H7 (cell line): ENCODE measurements around the gene RTN1. TPM values are rescaled to one million over a fixed set of nuclear protein-coding genes. Genes with fewer than 3 reads are reported as not detected.
A peak's percentile ranks its signal among the peaks of the same experiment; 100 is the strongest.

Source experiments
- DNase-seq: peaks from one replicate; pipeline ENCODE4 v3.0.0; 2012
- H3K27me3 ChIP-seq: 2 replicates; pipeline ENCODE4 v1.6.0; 2011; ENCODE audit warnings: mild to moderate bottlenecking, low read length; ENCODE audit not compliant: control insufficient read depth, insufficient read depth
- H3K36me3 ChIP-seq: replicated peaks from 2 replicates; pipeline ENCODE4 v1.5.1; 2011; ENCODE audit warnings: low read length; ENCODE audit not compliant: control insufficient read depth, insufficient read depth
- H3K4me3 ChIP-seq: 2 replicates; pipeline ENCODE4 v1.5.1; 2011; ENCODE audit warnings: low read depth, mild to moderate bottlenecking, control low read depth, low read length, moderate library complexity; ENCODE audit not compliant: insufficient read depth
- total RNA-seq: library from RNA; depleted of rRNA; stranded (reverse); fragments of >200 nt; shearing (Covaris generic); gene quantifications from 2 replicates; pipeline ENCODE4 v1.2.3, GENCODE V29; 2014; rRNA removed

The RTN1 gene, protein sequence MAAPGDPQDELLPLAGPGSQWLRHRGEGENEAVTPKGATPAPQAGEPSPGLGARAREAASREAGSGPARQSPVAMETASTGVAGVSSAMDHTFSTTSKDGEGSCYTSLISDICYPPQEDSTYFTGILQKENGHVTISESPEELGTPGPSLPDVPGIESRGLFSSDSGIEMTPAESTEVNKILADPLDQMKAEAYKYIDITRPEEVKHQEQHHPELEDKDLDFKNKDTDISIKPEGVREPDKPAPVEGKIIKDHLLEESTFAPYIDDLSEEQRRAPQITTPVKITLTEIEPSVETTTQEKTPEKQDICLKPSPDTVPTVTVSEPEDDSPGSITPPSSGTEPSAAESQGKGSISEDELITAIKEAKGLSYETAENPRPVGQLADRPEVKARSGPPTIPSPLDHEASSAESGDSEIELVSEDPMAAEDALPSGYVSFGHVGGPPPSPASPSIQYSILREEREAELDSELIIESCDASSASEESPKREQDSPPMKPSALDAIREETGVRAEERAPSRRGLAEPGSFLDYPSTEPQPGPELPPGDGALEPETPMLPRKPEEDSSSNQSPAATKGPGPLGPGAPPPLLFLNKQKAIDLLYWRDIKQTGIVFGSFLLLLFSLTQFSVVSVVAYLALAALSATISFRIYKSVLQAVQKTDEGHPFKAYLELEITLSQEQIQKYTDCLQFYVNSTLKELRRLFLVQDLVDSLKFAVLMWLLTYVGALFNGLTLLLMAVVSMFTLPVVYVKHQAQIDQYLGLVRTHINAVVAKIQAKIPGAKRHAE
- total RNA-seq = 0.42 and 3.7 TPM in 2 replicates

DNA sequence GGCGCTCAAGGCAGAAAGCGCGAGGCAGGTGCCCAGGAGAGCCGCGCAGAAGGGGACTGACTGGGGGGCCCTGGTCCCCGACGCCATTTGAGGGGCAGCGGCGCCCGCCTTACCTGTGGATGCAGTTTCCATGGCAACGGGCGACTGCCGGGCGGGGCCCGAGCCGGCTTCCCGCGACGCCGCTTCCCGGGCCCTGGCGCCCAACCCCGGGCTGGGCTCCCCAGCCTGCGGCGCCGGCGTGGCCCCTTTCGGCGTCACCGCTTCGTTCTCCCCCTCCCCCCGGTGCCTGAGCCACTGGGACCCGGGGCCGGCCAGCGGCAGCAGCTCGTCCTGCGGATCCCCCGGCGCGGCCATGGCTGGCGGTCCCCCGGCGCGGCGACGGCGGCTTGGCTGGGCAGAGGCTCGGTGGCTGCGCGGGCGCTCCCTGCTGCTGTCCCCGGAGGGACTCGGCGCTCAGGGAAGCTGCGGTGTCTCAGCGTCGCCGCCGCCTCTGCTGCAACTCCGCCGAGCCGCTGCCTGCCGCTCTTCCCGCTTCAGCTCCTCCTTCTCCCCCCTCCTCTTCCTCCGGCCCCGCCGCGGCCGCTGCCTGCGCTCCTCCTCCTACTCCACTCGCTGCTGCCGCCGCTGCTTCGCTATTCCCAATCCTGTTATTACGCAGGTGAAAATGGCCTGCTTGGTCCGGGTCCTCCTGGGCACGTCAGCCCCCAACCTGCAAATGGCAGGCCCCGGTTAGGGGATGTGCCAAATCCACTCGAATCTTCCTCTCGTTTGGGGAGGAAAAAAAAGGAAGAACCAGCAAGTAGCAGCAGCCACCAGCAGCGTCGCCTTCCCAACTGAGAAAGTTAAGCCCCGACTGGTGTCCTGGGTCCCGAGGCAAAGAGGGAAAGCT, at the start of gene RTN1:
RTN1 (minus strand) TSS at position 500 of the 889 bp plus-strand sequence; CDS start at position 354, 146 bp downstream.
- peak; percentile 86 for DNase-seq
- Histone ChIP-seq H3K36me3 (no peaks in the 10 kb centered on the region), H3K27me3 (peaks cover 52% of the 10 kb centered on the region), H3K4me3 (peak within 1 kb of the TSS; percentile 48)

GRCh38 chr14:59920378-59920683, 49.8 kb upstream of the RTN1 start:
- DNase-seq = no peak
- no peaks in the 10 kb centered on the region; the same call in 1 of the 2 replicates for H3K36me3 ChIP-seq
- peak overlapping the region; percentile 44 for H3K4me3 ChIP-seq
- no peaks in the 10 kb centered on the region for H3K27me3 ChIP-seq

GRCh38 chr14:59919570-59920377, 49.2 kb upstream of the RTN1 start, which contains the start of gene LRRC9:
Gene LRRC9, plus strand, starts transcription at chr14:59920144.
- H3K36me3 ChIP-seq = no peaks in the 10 kb centered on the region; the same call in 1 of the 2 replicates
- DNase-seq = peak; percentile 88
- H3K4me3 ChIP-seq = peak within 1 kb of the TSS; percentile 68
- no peaks in the 10 kb centered on the region for H3K27me3 ChIP-seq

- Histone ChIP-seq H3K4me3 (peak overlapping the region; percentile 68), H3K27me3 (no peaks in the 10 kb centered on the region), H3K36me3 (no peaks in the 10 kb centered on the region; the same call in 1 of the 2 replicates)
- peak; percentile 19 for DNase-seq
Observed at GRCh38 chr14:59918824-59919569, 48.4 kb upstream of the RTN1 start.

DNA sequence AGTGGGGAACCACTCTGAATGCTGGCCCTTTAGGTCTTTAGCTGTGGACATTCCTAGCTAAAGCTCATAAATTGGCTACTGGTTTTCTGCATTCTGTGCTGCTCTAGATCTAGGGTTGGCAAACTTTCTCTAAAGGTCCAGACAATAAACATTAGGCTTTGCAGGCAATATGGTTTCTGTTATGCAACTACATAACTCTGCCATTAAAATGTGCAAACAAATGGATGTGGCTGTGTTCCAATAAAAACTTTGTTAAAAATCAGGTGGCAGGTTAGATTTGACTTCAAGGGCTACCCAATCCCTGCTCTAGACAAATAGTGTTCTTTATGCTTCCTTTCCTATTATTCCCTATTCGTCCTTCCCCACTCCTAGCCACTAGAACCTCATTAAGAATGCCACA, 42.6 kb upstream of the RTN1 start:
- Histone ChIP-seq H3K4me3 (no peak overlapping the region), H3K27me3 (no peaks in the 10 kb centered on the region), H3K36me3 (no peaks in the 10 kb centered on the region; the same call in 1 of the 2 replicates)
- no peak for DNase-seq

- no peaks in the 10 kb centered on the region for H3K27me3 ChIP-seq
- H3K36me3 ChIP-seq = no peaks in the 10 kb centered on the region; the same call in 1 of the 2 replicates
- no peak overlapping the region for H3K4me3 ChIP-seq
- DNase-seq = no peak
Observed at GRCh38 chr14:59912443-59912842, 41.9 kb upstream of the RTN1 start.

- DNase-seq = no peak
- no peaks in the 10 kb centered on the region for H3K27me3 ChIP-seq
- H3K4me3 ChIP-seq = no peak overlapping the region
- no peaks in the 10 kb centered on the region for H3K36me3 ChIP-seq
Observed at GRCh38 chr14:59905188-59905587, 34.6 kb upstream of the RTN1 start.

DNA sequence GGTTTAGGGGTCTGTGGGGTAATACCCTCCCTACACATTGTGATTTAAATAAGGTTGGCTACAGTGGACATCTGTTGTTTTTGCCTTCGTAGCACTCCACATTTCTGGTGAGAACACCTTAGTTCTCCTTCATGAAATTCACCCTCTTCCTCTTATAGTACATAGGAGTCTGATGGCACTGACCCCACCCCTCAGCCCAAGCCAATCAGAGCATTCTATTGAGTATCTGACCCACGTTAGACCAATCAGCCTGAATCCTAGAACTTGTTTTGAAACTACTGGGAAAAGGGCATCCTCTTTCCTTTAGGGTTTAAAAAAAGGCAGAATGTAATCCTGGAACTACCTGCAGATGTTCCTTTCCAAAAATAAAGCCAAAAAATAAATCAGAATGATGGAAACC, 33.6 kb upstream of the RTN1 start:
- no peak overlapping the region for H3K4me3 ChIP-seq
- no peaks in the 10 kb centered on the region for H3K36me3 ChIP-seq
- no peaks in the 10 kb centered on the region for H3K27me3 ChIP-seq
- DNase-seq = no peak

- DNase-seq = no peak
- H3K27me3 ChIP-seq = no peaks in the 10 kb centered on the region
- H3K36me3 ChIP-seq = no peaks in the 10 kb centered on the region
- no peak overlapping the region for H3K4me3 ChIP-seq
Observed at GRCh38 chr14:59900556-59900955, 30.0 kb upstream of the RTN1 start.

- Histone ChIP-seq H3K27me3 (no peaks in the 10 kb centered on the region), H3K4me3 (no peak overlapping the region), H3K36me3 (no peaks in the 10 kb centered on the region)
- no peak for DNase-seq
Observed at GRCh38 chr14:59897757-59898383, 27.3 kb upstream of the RTN1 start.

- H3K27me3 ChIP-seq = no peaks in the 10 kb centered on the region
- no peak for DNase-seq
- H3K4me3 ChIP-seq = no peak overlapping the region
Observed at GRCh38 chr14:59895721-59896120, 25.1 kb upstream of the RTN1 start.

GRCh38 chr14:59890676-59891075, 20.1 kb upstream of the RTN1 start:
- no peaks in the 10 kb centered on the region for H3K27me3 ChIP-seq
- no peak overlapping the region for H3K4me3 ChIP-seq
- DNase-seq = no peak
- H3K36me3 ChIP-seq = no peaks in the 10 kb centered on the region

More at GRCh38 chr14:59895721-59896120, 25.1 kb upstream of the RTN1 start:
- H3K36me3 ChIP-seq = no peaks in the 10 kb centered on the region

DNA sequence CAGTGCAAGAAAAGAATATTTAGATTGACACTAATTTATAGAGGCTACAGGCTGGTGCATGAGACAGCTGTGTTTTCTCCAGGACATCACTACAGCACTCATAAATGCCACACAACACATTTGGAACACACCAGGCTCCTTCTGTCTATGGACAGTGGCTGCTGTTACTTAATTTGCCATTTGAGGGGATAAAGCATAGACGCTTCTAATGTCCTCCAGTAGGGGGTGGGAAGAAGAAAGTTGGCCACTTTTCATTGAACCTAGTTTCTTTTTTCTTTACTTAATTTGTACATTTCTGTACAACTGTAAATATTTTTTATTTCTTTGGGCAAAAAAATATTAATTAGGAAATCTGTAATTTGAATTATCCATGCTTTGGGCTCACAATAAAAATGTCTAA, 12.4 kb upstream of the RTN1 start:
- no peak overlapping the region for H3K4me3 ChIP-seq
- DNase-seq = peak; percentile 21
- no peaks in the 10 kb centered on the region for H3K36me3 ChIP-seq
- H3K27me3 ChIP-seq = no peaks in the 10 kb centered on the region
